Measurements from ENCODE around the gene PRSS50. TPM values are rescaled to one million over a fixed set of nuclear protein-coding genes. Genes with fewer than 3 reads are reported as not detected.

Gene PRSS50
- total RNA-seq, 1 donor from 2014 or later: not detected

DNA sequence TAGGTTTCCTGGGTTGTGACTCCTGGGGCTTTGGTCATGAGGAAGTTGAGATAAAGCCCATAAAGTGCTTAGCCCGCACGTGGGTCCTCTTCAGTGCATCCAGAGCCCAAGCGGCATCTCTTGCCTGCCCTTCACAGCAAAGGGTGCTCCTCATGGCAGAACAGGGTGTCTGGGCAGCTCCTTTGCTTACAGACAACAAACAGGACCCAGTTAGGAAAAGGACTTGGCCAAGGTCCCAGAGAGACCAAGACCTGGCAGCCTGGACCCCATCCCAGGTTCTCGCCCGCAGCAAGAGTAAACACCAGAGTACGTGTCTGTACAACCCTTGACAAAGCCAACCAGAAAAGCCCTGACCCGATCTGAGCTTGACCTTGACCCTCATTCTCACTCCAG lies 51.2 kb downstream of the PRSS50 start:
- no peak for DNase-seq (ENCODE audit: low spot score)
- Mint-ChIP-seq H3K36me3 (ENCODE audit: low read depth) (no peaks in the 10 kb centered on the region), H3K4me3 (ENCODE audit: low read depth) (no peak overlapping the region), H3K9me3 (no peaks in the 10 kb centered on the region), H3K27ac (no peak overlapping the region), H3K27me3 (ENCODE audit: low read depth) (no peaks in the 10 kb centered on the region), H3K4me1 (ENCODE audit: low read depth) (no peaks in the 10 kb centered on the region)
- intact Hi-C loops (cut with micrococcal nuclease): no loop called here

DNA sequence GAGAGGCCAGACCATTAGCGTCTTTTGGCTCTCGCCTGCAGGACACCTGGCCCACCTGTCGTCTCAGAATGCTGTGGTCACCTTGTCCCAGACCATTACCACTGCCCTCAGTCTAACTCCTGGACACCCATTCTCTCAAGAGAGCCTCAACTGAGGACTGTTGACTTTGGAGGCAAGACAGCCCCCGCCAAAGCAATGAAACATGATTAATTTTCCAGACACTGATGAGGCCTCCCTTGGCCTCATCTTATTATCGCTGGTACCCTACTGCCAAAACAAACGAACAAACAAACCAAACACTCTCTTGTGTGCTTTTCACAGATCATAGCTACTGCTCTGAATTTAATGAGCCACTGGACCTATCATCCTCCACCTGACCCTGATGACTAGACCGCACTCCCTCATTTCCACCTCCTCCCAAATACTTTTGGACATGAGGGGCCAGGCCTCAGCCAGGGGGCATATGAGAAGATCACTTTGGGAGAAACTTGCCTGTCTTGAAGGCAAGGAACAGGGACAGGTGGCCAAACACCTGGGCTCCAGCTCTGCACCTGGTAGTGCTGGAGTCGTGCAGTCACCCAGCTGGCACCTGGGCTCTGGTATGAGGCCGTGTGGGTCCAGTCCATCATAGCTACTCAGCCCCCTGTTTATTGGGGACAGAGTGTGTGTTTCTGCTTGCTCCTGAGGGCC lies 51.8 kb downstream of the PRSS50 start:
- DNase-seq (ENCODE audit: low spot score): no peak
- Mint-ChIP-seq H3K4me3 (ENCODE audit: low read depth) (no peak overlapping the region), H3K9me3 (no peaks in the 10 kb centered on the region), H3K36me3 (ENCODE audit: low read depth) (no peaks in the 10 kb centered on the region), H3K27me3 (ENCODE audit: low read depth) (no peaks in the 10 kb centered on the region), H3K4me1 (ENCODE audit: low read depth) (no peaks in the 10 kb centered on the region), H3K27ac (no peak overlapping the region)
- intact Hi-C loops (cut with micrococcal nuclease): no loop called here

DNA sequence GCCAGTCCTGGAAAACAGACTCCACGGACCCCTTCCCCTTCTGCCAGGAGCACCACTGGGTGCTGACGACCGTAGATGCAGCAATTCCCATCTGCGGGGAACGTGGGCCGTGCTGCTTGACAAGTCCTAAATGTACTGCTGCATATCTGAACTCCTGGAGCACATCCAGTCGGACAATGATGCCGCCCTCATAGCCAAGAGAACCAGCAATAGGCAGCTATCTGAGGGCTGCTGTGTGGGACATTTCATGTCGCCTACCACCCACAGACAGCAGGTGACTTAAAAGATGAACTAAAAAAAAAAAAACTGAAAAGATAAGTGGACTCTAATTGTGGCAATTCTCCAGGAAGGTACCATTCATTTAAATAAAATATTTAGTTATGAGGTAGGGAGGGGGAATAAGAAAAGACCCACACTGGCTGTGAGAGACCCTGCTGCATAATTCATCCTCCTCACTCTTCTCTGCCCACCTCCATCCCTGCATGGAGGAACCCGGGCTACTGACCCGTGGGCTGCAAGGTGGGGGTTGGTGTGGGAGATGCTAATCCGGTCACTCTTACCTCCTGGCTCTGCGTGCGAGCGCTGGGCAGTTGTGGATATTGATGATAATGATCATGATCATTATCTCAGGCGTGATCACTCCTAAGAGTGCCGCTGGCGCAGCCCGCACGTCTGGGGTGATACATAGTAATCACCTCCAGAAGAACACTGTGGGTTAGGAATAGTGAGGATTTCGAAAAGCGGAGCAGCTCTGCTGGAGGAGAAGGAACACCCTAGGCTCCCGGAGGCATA lies 52.5 kb downstream of the PRSS50 start:
- Mint-ChIP-seq H3K27me3 (ENCODE audit: low read depth) (no peaks in the 10 kb centered on the region), H3K4me3 (ENCODE audit: low read depth) (no peak overlapping the region), H3K9me3 (no peaks in the 10 kb centered on the region), H3K27ac (no peak overlapping the region), H3K4me1 (ENCODE audit: low read depth) (no peaks in the 10 kb centered on the region), H3K36me3 (ENCODE audit: low read depth) (no peaks in the 10 kb centered on the region)
- intact Hi-C loops (cut with micrococcal nuclease): no loop called here
- DNase-seq (ENCODE audit: low spot score): no peak

DNA sequence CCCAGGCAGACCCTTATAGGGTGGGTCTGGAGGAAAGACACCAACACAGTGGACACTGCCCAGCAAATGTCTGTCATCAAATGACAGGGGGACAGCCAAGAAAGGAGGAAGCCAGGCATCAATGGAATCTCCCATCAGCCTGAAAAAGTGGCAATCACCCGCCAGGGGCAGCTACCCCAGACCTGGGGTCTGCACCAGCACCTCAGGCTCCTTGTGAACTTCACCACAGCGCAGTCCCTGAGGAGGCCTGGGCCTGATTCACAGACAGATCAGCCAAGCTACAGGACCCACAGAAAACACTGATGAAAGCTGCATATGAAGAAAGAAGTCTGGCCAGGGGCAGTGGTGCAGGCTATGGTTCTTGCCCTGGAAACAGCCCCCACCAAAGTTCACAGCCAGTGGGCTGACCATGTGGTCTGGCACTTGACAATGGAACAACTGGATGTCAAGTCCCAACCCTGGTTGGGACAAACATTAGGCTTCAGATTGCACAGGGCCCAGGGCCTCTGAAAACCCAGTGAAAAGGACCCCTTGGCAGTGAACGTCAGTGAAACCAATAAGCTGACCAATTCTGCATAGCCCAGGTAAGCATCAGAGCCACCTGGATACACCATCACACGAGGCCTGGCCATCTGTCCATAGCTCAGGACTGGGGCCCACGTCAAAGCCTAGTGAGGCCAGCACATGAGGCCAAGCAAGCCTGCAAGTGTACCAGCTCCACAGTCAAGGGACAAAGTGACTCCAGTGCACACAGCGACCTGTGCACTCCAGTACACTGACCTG lies 53.3 kb downstream of the PRSS50 start:
- intact Hi-C loops (cut with micrococcal nuclease): no loop called here
- DNase-seq (ENCODE audit: low spot score): no peak
- H3K4me3 Mint-ChIP-seq (ENCODE audit: low read depth): no peak overlapping the region
- no peaks in the 10 kb centered on the region for H3K36me3 Mint-ChIP-seq (ENCODE audit: low read depth)
- H3K27ac Mint-ChIP-seq: no peak overlapping the region
- no peaks in the 10 kb centered on the region for H3K4me1 Mint-ChIP-seq (ENCODE audit: low read depth)
- H3K9me3 Mint-ChIP-seq: no peaks in the 10 kb centered on the region
- H3K27me3 Mint-ChIP-seq (ENCODE audit: low read depth): no peaks in the 10 kb centered on the region

DNA sequence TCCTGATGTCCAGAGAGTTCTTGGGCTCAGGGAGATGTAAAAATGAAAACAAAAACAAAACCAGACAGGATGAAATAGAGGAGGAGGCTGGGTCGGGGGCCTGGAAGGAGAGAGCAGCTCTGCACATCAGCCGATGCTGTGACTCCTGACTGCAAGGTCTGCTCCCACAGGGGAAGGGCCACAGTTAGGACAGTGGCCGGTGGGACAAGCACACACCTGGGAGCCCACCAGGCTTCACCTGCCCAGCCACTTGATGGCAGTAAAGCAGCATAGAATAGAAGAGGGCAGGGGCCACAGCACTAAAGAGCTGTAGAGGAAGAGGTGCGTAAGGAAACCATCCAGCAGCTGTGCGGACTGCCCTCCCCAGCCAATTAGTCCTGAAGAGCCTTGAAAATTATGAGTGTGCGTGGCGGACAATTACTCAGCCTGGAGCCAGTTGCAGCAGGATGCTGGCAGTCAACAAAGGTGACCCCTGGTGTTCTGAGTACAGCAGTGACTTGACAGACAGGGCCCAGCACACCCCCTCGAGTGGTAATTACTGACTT lies 54.0 kb downstream of the PRSS50 start:
- H3K4me3 Mint-ChIP-seq (ENCODE audit: low read depth): no peak overlapping the region
- H3K4me1 Mint-ChIP-seq (ENCODE audit: low read depth): no peaks in the 10 kb centered on the region
- H3K9me3 Mint-ChIP-seq: no peaks in the 10 kb centered on the region
- H3K27ac Mint-ChIP-seq: no peak overlapping the region
- no peak for DNase-seq (ENCODE audit: low spot score)
- no peaks in the 10 kb centered on the region for H3K27me3 Mint-ChIP-seq (ENCODE audit: low read depth)
- intact Hi-C loops (cut with micrococcal nuclease): no loop called here
- H3K36me3 Mint-ChIP-seq (ENCODE audit: low read depth): no peaks in the 10 kb centered on the region

DNA sequence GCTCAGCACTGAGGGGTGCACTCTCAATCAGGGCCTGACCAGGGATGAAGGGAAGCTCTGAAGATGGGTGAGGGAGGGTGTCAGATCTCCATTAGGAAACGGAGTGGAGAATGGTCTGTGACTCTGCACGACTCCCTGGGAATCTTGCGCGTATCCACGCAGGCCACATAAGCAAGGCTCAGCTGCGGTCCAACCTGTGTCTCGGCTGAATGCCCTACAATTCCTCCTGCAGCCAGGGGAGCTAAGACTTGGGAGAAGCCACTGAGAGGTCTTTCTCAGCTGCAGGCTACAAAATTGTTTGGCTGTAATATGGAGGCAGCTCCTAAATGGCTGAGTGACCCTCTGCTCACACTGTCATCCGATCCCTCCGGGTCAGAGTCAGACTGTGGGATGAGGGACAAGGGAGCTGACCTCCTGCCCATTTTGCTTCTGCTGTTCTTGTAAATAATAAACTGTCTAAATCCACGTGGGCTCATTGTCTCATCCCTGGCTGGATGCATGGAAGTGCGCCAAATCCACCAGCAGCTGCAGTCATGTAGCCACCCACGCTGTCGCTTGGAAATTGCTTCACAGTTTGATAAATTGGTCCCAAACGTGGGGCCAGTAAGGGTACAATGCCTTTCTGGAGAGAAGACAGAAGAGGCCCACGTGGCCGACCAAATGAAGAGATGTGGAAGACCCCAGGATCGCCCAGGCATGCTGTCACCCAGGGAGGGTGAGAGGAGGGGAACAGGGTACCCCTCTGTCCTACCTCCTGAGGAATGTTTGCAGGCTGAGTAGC lies 54.7 kb downstream of the PRSS50 start:
- Mint-ChIP-seq H3K4me3 (ENCODE audit: low read depth) (no peak overlapping the region), H3K27me3 (ENCODE audit: low read depth) (no peaks in the 10 kb centered on the region), H3K36me3 (ENCODE audit: low read depth) (no peaks in the 10 kb centered on the region), H3K27ac (no peak overlapping the region), H3K9me3 (no peaks in the 10 kb centered on the region), H3K4me1 (ENCODE audit: low read depth) (no peaks in the 10 kb centered on the region)
- DNase-seq (ENCODE audit: low spot score): no peak
- intact Hi-C loops (cut with micrococcal nuclease): no loop called here

Other genes with a start within 250 kb of the PRSS50 start
- not detected in 2 replicates for gene RTP3, start 219.9 kb downstream of the PRSS50 start, total RNA-seq
- 0.09 TPM in 1 of 2 replicates, not detected in the other for gene LRRC2, start 151.6 kb downstream of the PRSS50 start, total RNA-seq
- not detected in 2 replicates for gene FAM240A, start 105.3 kb downstream of the PRSS50 start, total RNA-seq
- gene ALS2CL, start 24.2 kb downstream of the PRSS50 start, total RNA-seq: 0.44 and 0.71 TPM in 2 replicates
- gene TMIE, start 16.5 kb downstream of the PRSS50 start, total RNA-seq: not detected in 2 replicates
- gene MYL3, start 145.6 kb upstream of the PRSS50 start, total RNA-seq: not detected in 2 replicates
- gene PTH1R, start 159.9 kb upstream of the PRSS50 start, total RNA-seq: not detected in 2 replicates